HepG2 (cell line): ENCODE results near the gene AKR1E2. TPM values are rescaled to one million over a fixed set of nuclear protein-coding genes. Genes with fewer than 3 reads are reported as not detected.

Experiments
- ATAC-seq: fragments of 200-7000 bp; cut with Tn5 transposase; 3 replicates; pipeline ENCODE4 v1.9.1; 2020; ENCODE audit warnings: mild to moderate bottlenecking, moderate library complexity
- BruUV-seq: library from RNA; stranded (reverse); fragments of 400-500 nt; replicated peaks from 2 replicates; lab custom pipeline; 2021; lab: Mats Ljungman, UMichigan
- CTCF ChIA-PET: fragments of 300-600 bp; formaldehyde crosslinking; extraction: SDS; loops from one replicate; lab custom pipeline; 2021; ENCODE audit warnings: low total read pairs, inconsistent platforms, low intra/inter-chr PET ratio; lab: Yijun Ruan, JAX
- POLR2A ChIA-PET: fragments of 350-600 bp; sonication (Branson Sonifier 250); formaldehyde crosslinking; loops from one replicate; lab custom pipeline; 2020; ENCODE audit warnings: antibody characterized with exemption, inconsistent platforms; lab: Yijun Ruan, JAX
- DNase-seq: peaks from one replicate; pipeline ENCODE4 v3.0.0-alpha.2; 2015; ENCODE audit warnings: low spot score
- FAIRE-seq: peaks from 3 replicates; lab custom pipeline; 2011; peaks lifted over from hg19 to GRCh38; lab: Jason Lieb, UNC
- H2AFZ ChIP-seq: one replicate; pipeline ENCODE4 v1.6.1; 2011; ENCODE audit warnings: low read length, inconsistent platforms
- H3K27ac ChIP-seq: fragments of 300-600 bp; 3 replicates; pipeline ENCODE4 v1.8.0; 2011; ENCODE audit warnings: mixed run types, mild to moderate bottlenecking, mixed read lengths, low read length, inconsistent platforms; ENCODE audit not compliant: insufficient read depth; ENCODE audit errors: extremely low read length
- H3K27me3 ChIP-seq, 2 experiments: fragments of 200-600 bp in 1 of 2; 2 replicates in 1 of 2; 3 replicates in 1 of 2; pipeline versions ENCODE4 v1.6.0 to v1.8.0; 2011; ENCODE audit warnings: low read length in 2 of 2, mild to moderate bottlenecking in 2 of 2, moderate library complexity in 2 of 2, inconsistent platforms in 1 of 2; ENCODE audit not compliant: insufficient read depth in 2 of 2, control insufficient read depth in 1 of 2
- H3K36me3 ChIP-seq, 2 experiments: fragments of 200-600 bp in 1 of 2; replicated peaks in 1 of 2; 2 replicates in 1 of 2; 3 replicates in 1 of 2; pipeline versions ENCODE4 v1.5.1 to v1.8.0; 2011; ENCODE audit warnings: low read length in 2 of 2, inconsistent platforms in 1 of 2; ENCODE audit not compliant: insufficient read depth in 2 of 2, control insufficient read depth in 1 of 2
- H3K4me1 ChIP-seq: 2 replicates; pipeline ENCODE4 v1.5.1; 2012; ENCODE audit warnings: low read length, inconsistent platforms; ENCODE audit not compliant: insufficient read depth
- H3K4me2 ChIP-seq: 2 replicates; pipeline ENCODE4 v1.6.0; 2011; ENCODE audit warnings: low read depth, low read length, inconsistent platforms
- H3K4me3 ChIP-seq, 3 experiments: fragments of 200-600 bp in 1 of 3; sonication (generic), shearing (Covaris generic) in 1 of 3; replicated peaks in 1 of 3; 2 replicates each; pipeline ENCODE4 v1.5.1; 2011 to 2016; ENCODE audit warnings: low read length in 3 of 3, inconsistent platforms in 2 of 3, low read depth in 2 of 3, mild to moderate bottlenecking in 2 of 3, control low read depth in 1 of 3, mixed read lengths in 1 of 3; ENCODE audit not compliant: insufficient read depth in 1 of 3
- H3K79me2 ChIP-seq: one replicate; pipeline ENCODE4 v1.6.1; 2011; ENCODE audit warnings: low read length, inconsistent platforms; ENCODE audit not compliant: insufficient read depth
- H3K9ac ChIP-seq: 2 replicates; pipeline ENCODE4 v1.6.0; 2011; ENCODE audit warnings: mild to moderate bottlenecking, low read depth, low read length, inconsistent platforms; ENCODE audit not compliant: insufficient read depth
- H3K9me3 ChIP-seq: 2 replicates; pipeline ENCODE4 v1.5.1; 2012; ENCODE audit warnings: mild to moderate bottlenecking, low read length
- H4K20me1 ChIP-seq: 2 replicates; pipeline ENCODE4 v1.6.0; 2011; ENCODE audit warnings: inconsistent platforms, mild to moderate bottlenecking, low read length, moderate library complexity; ENCODE audit not compliant: insufficient read depth
- ATAD3A ChIP-seq: sonication (generic); formaldehyde crosslinking; IDR thresholded peaks from 2 replicates; pipeline ENCODE4 v1.4.0; 2020; ENCODE audit warnings: missing genetic modification reagents
- CAMTA2 ChIP-seq: sonication (generic); formaldehyde crosslinking; IDR thresholded peaks from 2 replicates; pipeline ENCODE4 v1.4.0; 2020; ENCODE audit warnings: mild to moderate bottlenecking, missing genetic modification reagents, borderline replicate concordance
- CREBL2 ChIP-seq: sonication (generic); formaldehyde crosslinking; IDR thresholded peaks from 2 replicates; pipeline ENCODE4 v1.8.1; 2023; ENCODE audit warnings: missing genetic modification reagents, mild to moderate bottlenecking, borderline replicate concordance
- GATA4 ChIP-seq: sonication (generic); IDR thresholded peaks from 2 replicates; pipeline ENCODE4 v1.6.1; 2016; ENCODE audit warnings: antibody characterized with exemption, low read depth, borderline replicate concordance
- KDM3A ChIP-seq: IDR thresholded peaks from 2 replicates; pipeline ENCODE4 v1.6.1; 2018; ENCODE audit warnings: low read depth, missing compliant biosample characterization
- PCBP1 ChIP-seq: fragments of 200-400 bp; formaldehyde crosslinking; IDR thresholded peaks from 2 replicates; pipeline ENCODE4 v1.6.1; 2017; ENCODE audit warnings: mild to moderate bottlenecking, low read depth, low read length, borderline replicate concordance
- RELA ChIP-seq: sonication (generic); formaldehyde crosslinking; IDR thresholded peaks from 2 replicates; pipeline ENCODE4 v1.4.0; 2020; ENCODE audit warnings: missing genetic modification reagents
- SIN3A ChIP-seq: IDR thresholded peaks from 2 replicates; pipeline ENCODE4 v1.6.1; 2011; ENCODE audit warnings: low read depth, mild to moderate bottlenecking, control low read depth, low read length, borderline replicate concordance
- SSRP1 ChIP-seq: IDR thresholded peaks from 2 replicates; pipeline ENCODE4 v1.6.1; 2016; ENCODE audit warnings: control low read depth
- U2AF2 ChIP-seq: fragments of 200-400 bp; formaldehyde crosslinking; IDR thresholded peaks from 2 replicates; pipeline ENCODE4 v1.6.1; 2017; ENCODE audit warnings: low read depth, mild to moderate bottlenecking, low read length
- ZNF446 ChIP-seq: sonication (generic); formaldehyde crosslinking; IDR thresholded peaks from 2 replicates; pipeline ENCODE4 v1.5.0; 2020; ENCODE audit warnings: mild to moderate bottlenecking, missing genetic modification reagents
- ZNF883 ChIP-seq: sonication (generic); formaldehyde crosslinking; IDR thresholded peaks from 2 replicates; pipeline ENCODE4 v1.5.1; 2020; ENCODE audit warnings: mild to moderate bottlenecking, missing genetic modification reagents; ENCODE audit errors: not compliant biosample characterization
- WGBS: methylation state at CpG from one replicate; pipeline ENCODE4 v1.1.6; 2017; ENCODE audit warnings: low lambda C conversion rate; 5-methylcytosine and 5-hydroxymethylcytosine counted together
- in situ Hi-C: cut with HindIII; loops from 2 replicates; pipeline ENCODE4 v1.10.0; 2017; ENCODE audit warnings: low pct_unique_long_range_greater_than_20kb; ENCODE audit not compliant: extremely low pct_ligation_motif_present
- intact Hi-C: fragments of 100-400 bp; cut with micrococcal nuclease; formaldehyde crosslinking; loops from one replicate; pipeline ENCODE4 v1.10.0; 2022; ENCODE audit not compliant: unreplicated experiment
- polyA plus RNA-seq, 8 experiments: library from polyadenylated mRNA; depleted of rRNA in 3 of 8; stranded (reverse) in 7 of 8; unstranded in 1 of 8; fragments of >200 nt; fragmentation: Illumina TruSeq in 4 of 8; extraction: Trizol in 4 of 8; gene quantifications; 2 replicates each; pipeline versions ENCODE4 v1.2.1 to v1.2.3, GENCODE V29; 2011 to 2016; ENCODE audit warnings: low read depth in 4 of 8, missing spikeins in 1 of 8, mixed read lengths in 1 of 8; ENCODE audit not compliant: insufficient read depth in 1 of 8
- total RNA-seq, 5 experiments: library from RNA; depleted of rRNA; stranded (reverse); fragments of >200 nt; fragmentation: Illumina TruSeq; extraction: Trizol; gene quantifications; 2 replicates each; pipeline ENCODE4 v1.2.3, GENCODE V29; 2016; ENCODE audit warnings: low read depth in 1 of 5

AKR1E2 gene
- total and polyA plus RNA-seq, 2 of the 13 experiments (the other 11 are each of a cell fraction or from before 2014, with no cell fraction given) = not detected

- in situ Hi-C loops (loop anchor here (10.0 to 25.0 kb wide), 2 partner anchors 251 to 544 kb away; partner anchors contain the start of gene AKR1C3), intact Hi-C loops (no loop called here)
- DNase-seq = no peak
- Histone ChIP-seq H3K4me2 (no peak overlapping the region), H3K4me1 (no peaks in the 10 kb centered on the region; the same call in 1 of the 2 replicates), H3K79me2 (no peaks in the 10 kb centered on the region), H3K9me3 (no peaks in the 10 kb centered on the region), H2AFZ (no peak overlapping the region), H3K27ac (no peak overlapping the region), H3K4me3 (no peak overlapping the region), H3K36me3 (no peaks in the 10 kb centered on the region), H4K20me1 (no peaks in the 10 kb centered on the region), H3K27me3 (peaks cover 3 to 39% of the 10 kb centered on the region in 2 experiments; a peak in 2 of 5 replicates), H3K9ac (no peak overlapping the region)
- BruUV-seq = no TSS peak
- TF ChIP-seq U2AF2 = no peak
- no peak for TF ChIP-seq CREBL2 (CRISPR knock-in tag)
- TF ChIP-seq GATA4 = no peak
- no peak for TF ChIP-seq ATAD3A (CRISPR knock-in tag)
- TF ChIP-seq ZNF446 (CRISPR knock-in tag) = no peak
- TF ChIP-seq KDM3A = no peak
- TF ChIP-seq ZNF883 (CRISPR knock-in tag) = no peak
- no peak for TF ChIP-seq SSRP1
- no peak for TF ChIP-seq CAMTA2 (CRISPR knock-in tag)
- no peak for TF ChIP-seq PCBP1
- TF ChIP-seq SIN3A = no peak
- no peak for TF ChIP-seq RELA (CRISPR knock-in tag)
- FAIRE-seq = no peak
- 62% methylated on average over 12 of the region's 16 CpGs for WGBS
- ATAC-seq = no peak
- POLR2A ChIA-PET = no interaction called here
- CTCF ChIA-PET = no interaction called here
Observed at GRCh38 chr10:4843525-4844180, 17.6 kb downstream of the AKR1E2 start.
